Heart right ventricle (tissue), 16 donors: Measurements from ENCODE around the gene TCP11. TPM values are rescaled to one million over a fixed set of nuclear protein-coding genes. Genes with fewer than 3 reads are reported as not detected.

Experiments
- ATAC-seq, 8 donors: fragments of 200-7000 bp; cut with Tn5 transposase; one replicate each; pipeline ENCODE4 v1.9.1; 2020; ENCODE audit warnings: mild to moderate bottlenecking in 8 of 8, moderate library complexity in 8 of 8, moderate number of reproducible peaks in 1 of 8
- DNase-seq, 2 donors: peaks; one replicate each; pipeline ENCODE4 v3.0.0-alpha.2; 2020
- H3K27ac ChIP-seq, 10 donors: fragments of 200-600 bp; sonication (generic) in 2 of 10; one replicate each; pipeline versions ENCODE4 v1.5.0 to v1.8.0; 2020 to 2022; ENCODE audit warnings: mild to moderate bottlenecking in 3 of 10
- H3K27me3 ChIP-seq, 7 donors: fragments of 200-600 bp; one replicate each; pipeline ENCODE4 v1.8.0; 2021 to 2022; ENCODE audit warnings: mild to moderate bottlenecking in 2 of 7
- H3K36me3 ChIP-seq, 9 donors: fragments of 200-600 bp; sonication (generic) in 1 of 9; one replicate each; pipeline versions ENCODE4 v1.5.0 to v1.8.0; 2020 to 2022; ENCODE audit warnings: mild to moderate bottlenecking in 2 of 9
- H3K4me1 ChIP-seq, 9 donors: fragments of 200-600 bp; sonication (generic) in 1 of 9; one replicate each; pipeline versions ENCODE4 v1.5.0 to v1.8.0; 2020 to 2022; ENCODE audit warnings: mild to moderate bottlenecking in 4 of 9
- H3K4me3 ChIP-seq, 10 donors: fragments of 200-600 bp; sonication (generic) in 2 of 10; one replicate each; pipeline versions ENCODE4 v1.5.0 to v1.8.0; 2020 to 2022; ENCODE audit warnings: mild to moderate bottlenecking in 7 of 10, moderate library complexity in 2 of 10
- H3K9me3 ChIP-seq, 11 donors: fragments of 200-600 bp in 10 of 11; sonication (generic) in 2 of 11; one replicate each; pipeline versions ENCODE4 v1.5.0 to v1.8.0; 2013 to 2022; ENCODE audit warnings: mild to moderate bottlenecking in 2 of 11, control low read depth in 1 of 11, moderate library complexity in 1 of 11
- WGBS, 2 donors: extraction: QIAGEN DNeasy Blood & Tissue Kit; methylation state at CpG; one replicate each; pipeline ENCODE4 v1.1.7; 2013; ENCODE audit warnings: inconsistent platforms in 1 of 2; 5-methylcytosine and 5-hydroxymethylcytosine counted together
- intact Hi-C, 10 donors: fragments of 100-400 bp; cut with DNase I; formaldehyde crosslinking; loops; one replicate each; pipeline versions ENCODE4 v1.11.1 to v1.14.2; 2022
- polyA plus RNA-seq, 2 donors: library from polyadenylated mRNA; stranded (reverse); fragments of 200-250 nt; gene quantifications; one replicate each; pipeline ENCODE4 v1.2.3, GENCODE V29; 2013
- total RNA-seq, 10 donors: library from RNA; stranded (reverse); fragmentation: NEBNext Ultra II Directional in 3 of 10; extraction: Animal tissue kit (Norgen Biotek cat#: 25700) in 3 of 10; gene quantifications; one replicate each; pipeline versions ENCODE4 v1.2.1 to v1.2.4, GENCODE V29; 2021 to 2023
- TF ChIP-seq, protein P1 (sequence below), 9 donors: fragments of 200-600 bp; sonication (generic) in 2 of 9; IDR thresholded peaks; one replicate each; pipeline versions ENCODE4 v1.5.0 to v1.8.0; 2021 to 2022; ENCODE audit warnings: antibody characterized with exemption in 9 of 9, mild to moderate bottlenecking in 5 of 9, moderate library complexity in 1 of 9
- donor health status: Arrhythmogenic right ventricular cardiomyopathy.
- donor health status: ischemic (EF 13 %, LVEDD 7.1; RV severe dilation, severe dysfunction).
- donor health status: healthy with polysubstance abuse.
- donor health status: DM: no; HTN: yes; CAD: no.
- donor health status: DM: no; HTN: no; CAD: no.
- donor health status: ischemic (EF 25% LVEDD 6.9; RV normal size, moderate dysfunction).
- donor health status: ischemic (EF 25% LVEDD 5.7; RV mildly dilated, moderate dysfunction).
- donor health status: healthy.
- donor health status: DM: yes; HTN: yes; CAD: no.
- donor health status: Ischemic cardiomyopathy.
- donor health status: ischemic (EF 35%, LVEDD 5.7; RV mildly dilated, moderate dysfunction).
- donor health status: nonischemic (EF 11% LVEDD 7.7; RV severe dilation, severe dysfunction).
- donor health status: DM: yes; HTN: yes; CAD: no.
- donor health status: PGD.
- donor health status: ischemic (EF 29% LVEDD 5.4; RV normal size, mild dysfunction).
- donor health status: nonischemic (EF 23%, LVEDD 6.1; RV moderate dilation, normal function).

TCP11 gene
- total and polyA plus RNA-seq, 12 donors: 0.03 TPM; not detected in 11

- ATAC-seq: peak in 4 of 8 donors; percentile 10 to 59 (median 28)
Measured at GRCh38 chr6:35183281-35183680, 42.1 kb upstream of the TCP11 start.

DNA sequence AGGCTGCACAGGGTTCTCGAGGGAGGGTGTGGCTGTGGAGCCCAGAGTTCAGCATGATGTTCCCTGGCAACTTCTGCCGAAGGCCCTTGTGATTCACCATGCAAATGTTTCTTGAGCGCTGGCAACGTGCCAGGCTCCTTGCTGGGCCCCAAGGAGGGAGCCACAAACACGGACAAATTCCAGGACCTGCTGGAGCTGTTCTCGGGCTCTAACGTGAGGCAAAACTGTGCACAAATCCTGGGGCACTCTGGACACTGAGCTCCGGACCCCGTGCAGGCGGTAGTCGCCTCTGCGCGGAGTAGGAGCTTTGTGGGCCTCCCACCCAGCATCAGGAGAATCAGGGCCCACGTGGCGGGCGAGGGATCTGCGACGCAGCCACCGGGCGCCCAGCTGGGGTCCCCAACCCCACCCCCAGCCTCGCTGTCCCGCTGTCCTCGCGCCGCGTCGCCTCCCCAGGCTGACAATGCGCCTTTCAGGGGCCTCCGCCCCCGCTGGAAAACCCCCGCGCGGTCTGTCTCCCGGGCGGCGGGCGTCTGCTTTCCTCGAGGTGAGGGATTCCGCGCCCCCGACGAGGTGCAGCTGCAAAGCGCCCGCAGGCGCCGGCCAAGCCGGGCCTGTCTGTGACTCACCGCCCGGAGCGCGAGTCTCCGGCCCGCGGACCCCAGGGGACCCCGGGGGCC is 40.9 kb upstream of the TCP11 start:
- Histone ChIP-seq H3K4me3 (no peak overlapping the region), H3K27ac (peak overlapping the region in 9 of 10 donors; percentile 4 to 73 (median 39)), H3K27me3 (peaks cover 0 to 16% (median 0%) of the 10 kb centered on the region in 7 donors), H3K4me1 (peaks cover 5 to 66% (median 42%) of the 10 kb centered on the region in 9 donors), H3K9me3 (no peaks in the 10 kb centered on the region), H3K36me3 (no peaks in the 10 kb centered on the region)
- DNase-seq (peak in 1 of 2 donors; percentile 60), ATAC-seq (peak in 5 of 8 donors; percentile 29 to 66 (median 47))
- TF ChIP-seq, protein P1, sequence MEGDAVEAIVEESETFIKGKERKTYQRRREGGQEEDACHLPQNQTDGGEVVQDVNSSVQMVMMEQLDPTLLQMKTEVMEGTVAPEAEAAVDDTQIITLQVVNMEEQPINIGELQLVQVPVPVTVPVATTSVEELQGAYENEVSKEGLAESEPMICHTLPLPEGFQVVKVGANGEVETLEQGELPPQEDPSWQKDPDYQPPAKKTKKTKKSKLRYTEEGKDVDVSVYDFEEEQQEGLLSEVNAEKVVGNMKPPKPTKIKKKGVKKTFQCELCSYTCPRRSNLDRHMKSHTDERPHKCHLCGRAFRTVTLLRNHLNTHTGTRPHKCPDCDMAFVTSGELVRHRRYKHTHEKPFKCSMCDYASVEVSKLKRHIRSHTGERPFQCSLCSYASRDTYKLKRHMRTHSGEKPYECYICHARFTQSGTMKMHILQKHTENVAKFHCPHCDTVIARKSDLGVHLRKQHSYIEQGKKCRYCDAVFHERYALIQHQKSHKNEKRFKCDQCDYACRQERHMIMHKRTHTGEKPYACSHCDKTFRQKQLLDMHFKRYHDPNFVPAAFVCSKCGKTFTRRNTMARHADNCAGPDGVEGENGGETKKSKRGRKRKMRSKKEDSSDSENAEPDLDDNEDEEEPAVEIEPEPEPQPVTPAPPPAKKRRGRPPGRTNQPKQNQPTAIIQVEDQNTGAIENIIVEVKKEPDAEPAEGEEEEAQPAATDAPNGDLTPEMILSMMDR (IDR thresholded peaks at IDR 0.05): no peak
- intact Hi-C loops: no loop called here
- WGBS, 2 donors: 35 to 41% methylated on average over 47 to 55 of the region's 55 CpGs

More at GRCh38 chr6:35183281-35183680, 42.1 kb upstream of the TCP11 start:
- 56 to 67% methylated on average over 2 of the region's 2 CpGs for WGBS, 2 donors
- Histone ChIP-seq H3K4me3 (no peak overlapping the region), H3K27me3 (peaks cover 0 to 16% (median 0%) of the 10 kb centered on the region in 7 donors), H3K4me1 (peaks cover 5 to 66% (median 42%) of the 10 kb centered on the region in 9 donors), H3K9me3 (no peaks in the 10 kb centered on the region), H3K36me3 (no peaks in the 10 kb centered on the region), H3K27ac (peak overlapping the region in 9 of 10 donors; percentile 6 to 77 (median 58))
- DNase-seq: no peak
- TF ChIP-seq, protein P1 (IDR thresholded peaks at IDR 0.05): no peak
- intact Hi-C loops: no loop called here

GRCh38 chr6:35181308-35181932 is 40.3 kb upstream of the TCP11 start:
- no peaks in the 10 kb centered on the region for H3K9me3 ChIP-seq
- no peaks in the 10 kb centered on the region for H3K36me3 ChIP-seq
- peaks cover 0 to 16% (median 0%) of the 10 kb centered on the region in 7 donors for H3K27me3 ChIP-seq
- 48 to 54% methylated on average over 5 of the region's 5 CpGs for WGBS, 2 donors
- peaks cover 5 to 66% (median 42%) of the 10 kb centered on the region in 9 donors for H3K4me1 ChIP-seq
- H3K4me3 ChIP-seq: no peak overlapping the region
- H3K27ac ChIP-seq: peak overlapping the region in 8 of 10 donors; percentile 4 to 73 (median 43)
- ATAC-seq (peak in 3 of 8 donors; percentile 20 to 34 (median 33)), DNase-seq (peak in 1 of 2 donors; percentile 38)
- TF ChIP-seq, protein P1 (IDR thresholded peaks at IDR 0.05): no peak
- intact Hi-C loops: no loop called here

GRCh38 chr6:35179901-35180535 is 38.9 kb upstream of the TCP11 start:
- ATAC-seq: no peak
- Histone ChIP-seq H3K4me3 (no peak overlapping the region), H3K27ac (peak overlapping the region in 2 of 10 donors; percentile 1 to 10), H3K9me3 (no peaks in the 10 kb centered on the region), H3K4me1 (peaks cover 5 to 57% (median 31%) of the 10 kb centered on the region in 9 donors), H3K36me3 (no peaks in the 10 kb centered on the region), H3K27me3 (peaks cover 0 to 16% (median 0%) of the 10 kb centered on the region in 7 donors)
- no peak for DNase-seq
- TF ChIP-seq, protein P1 (IDR thresholded peaks at IDR 0.05): no peak
- WGBS, 2 donors: 28 to 37% methylated on average over 2 of the region's 2 CpGs
- intact Hi-C loops: no loop called here
